K562 (cell line): ENCODE results near the gene DIP2C. TPM values are rescaled to one million over a fixed set of nuclear protein-coding genes. Genes with fewer than 3 reads are reported as not detected.

Source experiments
- ATAC-seq: fragments of 200-7000 bp; cut with Tn5 transposase; 3 replicates; pipeline ENCODE4 v1.9.1; 2020; ENCODE audit warnings: moderate library complexity
- BruUV-seq: library from RNA; stranded (reverse); fragments of 400-500 nt; replicated peaks from 2 replicates; lab custom pipeline; 2021; lab: Mats Ljungman, UMichigan
- CTCF ChIA-PET: fragments of 300-600 bp; formaldehyde crosslinking; extraction: SDS; loops from one replicate; lab custom pipeline; 2021; ENCODE audit warnings: low intra/inter-chr PET ratio; lab: Yijun Ruan, JAX
- POLR2A ChIA-PET: fragments of 300-600, 350-650 bp; sonication (Branson Sonifier 250); formaldehyde crosslinking; extraction: SDS; loops from one replicate; lab custom pipeline; 2021; ENCODE audit warnings: antibody characterized with exemption, inconsistent platforms; lab: Yijun Ruan, JAX
- DNase-seq, 4 experiments: peaks; one replicate each; pipeline versions ENCODE4 v3.0.0 to v3.0.0-alpha.2; 2011 to 2018; ENCODE audit warnings: low spot score in 3 of 4, mixed read lengths in 3 of 4; ENCODE audit errors: extremely low read depth in 1 of 4
- FAIRE-seq: peaks from 2 replicates; lab custom pipeline; 2011; peaks lifted over from hg19 to GRCh38; lab: Jason Lieb, UNC
- H2AFZ ChIP-seq: 2 replicates; pipeline ENCODE4 v1.6.0; 2011; ENCODE audit warnings: low read depth, low read length, control low read depth, inconsistent platforms
- H3K27ac ChIP-seq: fragments of 200-600 bp; 3 replicates; pipeline ENCODE4 v1.8.0; 2011; ENCODE audit warnings: low read depth, mild to moderate bottlenecking, control low read depth, inconsistent platforms, low read length, moderate library complexity, mixed read lengths; ENCODE audit errors: extremely low read depth
- H3K27me3 ChIP-seq, 2 experiments: fragments of 300-600 bp in 1 of 2; 2 replicates in 1 of 2; 3 replicates in 1 of 2; pipeline versions ENCODE4 v1.6.0 to v1.8.0; 2011; ENCODE audit warnings: inconsistent platforms in 2 of 2, low read length in 2 of 2, mild to moderate bottlenecking in 1 of 2, mixed read lengths in 1 of 2, moderate library complexity in 1 of 2; ENCODE audit not compliant: control insufficient read depth in 2 of 2, insufficient read depth in 2 of 2
- H3K36me3 ChIP-seq: fragments of 300-600 bp; 3 replicates; pipeline ENCODE4 v1.8.0; 2011; ENCODE audit warnings: mild to moderate bottlenecking, low read length, inconsistent platforms; ENCODE audit not compliant: control insufficient read depth, insufficient read depth
- H3K4me1 ChIP-seq, 2 experiments: fragments of 200-600 bp in 1 of 2; replicated peaks in 1 of 2; 2 replicates in 1 of 2; 3 replicates in 1 of 2; pipeline versions ENCODE4 v1.5.1 to v1.8.0; 2011; ENCODE audit warnings: inconsistent platforms in 2 of 2, low read length in 2 of 2, mild to moderate bottlenecking in 1 of 2, mixed read lengths in 1 of 2, moderate library complexity in 1 of 2; ENCODE audit not compliant: control insufficient read depth in 2 of 2, insufficient read depth in 2 of 2
- H3K4me2 ChIP-seq: 2 replicates; pipeline ENCODE4 v1.6.1; 2011; ENCODE audit warnings: low read length, control low read depth, inconsistent platforms, mixed read lengths; ENCODE audit not compliant: insufficient read depth
- H3K4me3 ChIP-seq: fragments of 200-600 bp; sonication (generic), shearing (Covaris generic); 2 replicates; pipeline ENCODE4 v1.5.1; 2016; ENCODE audit warnings: control low read depth, inconsistent platforms
- H3K79me2 ChIP-seq: fragments of 200-600 bp; 3 replicates; pipeline ENCODE4 v1.8.0; 2011; ENCODE audit warnings: low read length, inconsistent platforms; ENCODE audit not compliant: control insufficient read depth, insufficient read depth
- H3K9ac ChIP-seq, 2 experiments: 2 replicates each; pipeline versions ENCODE4 v1.6.0 to v1.6.1; 2011; ENCODE audit warnings: low read depth in 2 of 2, low read length in 2 of 2, control low read depth in 1 of 2, inconsistent platforms in 1 of 2, mild to moderate bottlenecking in 1 of 2, mixed read lengths in 1 of 2; ENCODE audit not compliant: insufficient read depth in 1 of 2
- H3K9me1 ChIP-seq: one replicate; pipeline ENCODE4 v1.6.0; 2011; ENCODE audit warnings: inconsistent platforms, mild to moderate bottlenecking, low read length, moderate library complexity; ENCODE audit not compliant: control insufficient read depth, insufficient read depth
- H3K9me3 ChIP-seq: replicated peaks from 2 replicates; pipeline ENCODE4 v1.5.1; 2011; ENCODE audit warnings: low read depth, low read length, inconsistent platforms; ENCODE audit not compliant: control insufficient read depth, insufficient read depth
- H4K20me1 ChIP-seq: replicated peaks from 2 replicates; pipeline ENCODE4 v1.6.1; 2011; ENCODE audit warnings: low read length, inconsistent platforms, mixed read lengths; ENCODE audit not compliant: control insufficient read depth, insufficient read depth
- ADNP ChIP-seq: fragments of 200-800 bp; sonication (Bioruptor generic); IDR thresholded peaks from 2 replicates; pipeline ENCODE4 v1.6.1; 2016; ENCODE audit warnings: missing genetic modification characterization, missing compliant biosample characterization
- MEF2A ChIP-seq: IDR thresholded peaks from 2 replicates; pipeline ENCODE4 v1.6.1; 2011; ENCODE audit warnings: low read depth, mild to moderate bottlenecking, low read length, moderate library complexity; ENCODE audit not compliant: control insufficient read depth
- PTTG1 ChIP-seq: fragments of 450-650 bp; IDR thresholded peaks from 2 replicates; pipeline ENCODE4 v1.6.1; 2016; ENCODE audit warnings: low read depth, mild to moderate bottlenecking, missing genetic modification characterization, missing compliant biosample characterization
- RAD21 ChIP-seq, 2 experiments: fragments of 250-450 bp in 1 of 2; fragments of 450-650 bp in 1 of 2; sonication (Bioruptor Pico) in 1 of 2; formaldehyde crosslinking in 1 of 2; IDR thresholded peaks in 1 of 2; conservative IDR thresholded peaks in 1 of 2; 2 replicates each; pipeline versions ENCODE4 v1.4.0 to v1.8.0; 2020 to 2022; ENCODE audit warnings: mild to moderate bottlenecking in 2 of 2, moderate library complexity in 1 of 2
- SLC30A9 ChIP-seq: fragments of 250-450 bp; sonication (Bioruptor Pico); IDR thresholded peaks from 2 replicates; pipeline ENCODE4 v1.8.0; 2022; ENCODE audit warnings: mild to moderate bottlenecking, moderate library complexity
- XRCC4 ChIP-seq: IDR thresholded peaks from one replicate; pipeline ENCODE4 v1.6.1; 2011; ENCODE audit not compliant: insufficient read depth, insufficient read length; ENCODE audit errors: extremely low read depth
- ZNF592 ChIP-seq: fragments of 450-650 bp; IDR thresholded peaks from 2 replicates; pipeline ENCODE4 v1.6.1; 2017; ENCODE audit warnings: antibody characterized with exemption, mild to moderate bottlenecking
- ZNF609 ChIP-seq: sonication (generic); formaldehyde crosslinking; IDR thresholded peaks from 2 replicates; pipeline ENCODE4 v1.8.1; 2023; ENCODE audit warnings: missing genetic modification reagents, mild to moderate bottlenecking, borderline replicate concordance
- WGBS: fragments of 100-300 bp; shearing (Covaris generic); methylation state at CpG from one replicate; pipeline ENCODE4 v1.1.6; 2016; ENCODE audit warnings: low coverage, mixed read lengths; ENCODE audit not compliant: insufficient coverage; ENCODE audit errors: missing lambda C conversion rate; 5-methylcytosine and 5-hydroxymethylcytosine counted together
- in situ Hi-C: fragments of 300-500 bp; cut with MboI; formaldehyde crosslinking; loops from 4 replicates; pipeline ENCODE4 v1.15.0; 2018; ENCODE audit warnings: inconsistent platforms, mixed read lengths
- intact Hi-C: fragments of 100-400 bp; cut with micrococcal nuclease; formaldehyde crosslinking; loops from 2 replicates; pipeline ENCODE4 v1.14.2; 2022
- polyA plus RNA-seq, 8 experiments: library from polyadenylated mRNA; depleted of rRNA in 4 of 8; stranded (reverse) in 5 of 8; unstranded in 3 of 8; fragments of >200 nt; fragmentation: Nextera tagmentation in 2 of 8; fragmentation: Illumina TruSeq in 1 of 8; extraction: Ambion mirVana in 2 of 8; extraction: Trizol in 1 of 8; gene quantifications; 2 replicates each; pipeline versions ENCODE4 v1.2.1 to v1.2.3, GENCODE V29; 2011 to 2014; ENCODE audit warnings: inconsistent platforms in 1 of 8, missing spikeins in 1 of 8
- total RNA-seq, 7 experiments: library from RNA; depleted of rRNA in 6 of 7; stranded (reverse); fragments of >200 nt in 6 of 7; fragmentation: Illumina TruSeq in 2 of 7; extraction: Trizol in 2 of 7; gene quantifications; 2 replicates each; pipeline versions ENCODE4 v1.2.1 to v1.2.3, GENCODE V29; 2011 to 2021; ENCODE audit warnings: low replicate concordance in 1 of 7

The DIP2C gene
- total and polyA plus RNA-seq, 9 of the 15 experiments (the other 6 are each of a cell fraction or from before 2014, with no cell fraction given), result 0.01 TPM; not detected in 8

GRCh38 chr10:483261-483660, 206.2 kb downstream of the DIP2C start:
- H3K27me3 ChIP-seq, result peaks cover 42 to 79% of the 10 kb centered on the region in 2 experiments; a peak in 4 of 5 replicates
- in situ Hi-C loops, result no loop called here

More at GRCh38 chr10:483261-483660, 206.2 kb downstream of the DIP2C start:
- BruUV-seq, result no TSS peak
- no peak for TF ChIP-seq ZNF609 (CRISPR knock-in tag)
- TF ChIP-seq ZNF592, result no peak
- no peak for TF ChIP-seq XRCC4
- TF ChIP-seq ADNP (tag), result no peak
- no peak for TF ChIP-seq SLC30A9 (CRISPR knock-in tag)
- no peak for TF ChIP-seq PTTG1 (tag)
- TF ChIP-seq MEF2A, result no peak
- no peak for TF ChIP-seq RAD21 (CRISPR knock-in tag; conservative IDR thresholded peaks at IDR 0.05 in 1 of 2, IDR thresholded peaks at IDR 0.05 in 1 of 2)
- Histone ChIP-seq H3K9me3 (no peaks in the 10 kb centered on the region), H3K4me3 (no peak overlapping the region), H3K9me1 (no peaks in the 10 kb centered on the region), H3K4me2 (no peak overlapping the region), H3K27ac (no peak overlapping the region), H3K79me2 (no peaks in the 10 kb centered on the region), H3K36me3 (no peaks in the 10 kb centered on the region), H3K9ac (no peak overlapping the region), H3K4me1 (peaks cover 0 to 6% of the 10 kb centered on the region in 2 experiments; a peak in 2 of 5 replicates), H4K20me1 (no peaks in the 10 kb centered on the region; the same call in none of the 2 replicates), H2AFZ (no peak overlapping the region)
- ATAC-seq (no peak), DNase-seq (no peak), FAIRE-seq (no peak)
- ChIA-PET CTCF (no interaction called here), POLR2A (no interaction called here)
- intact Hi-C loops, result no loop called here
- WGBS, result under 1% methylated on average over 18 of the region's 19 CpGs
